ENCODE results near the gene LGMN. TPM values are rescaled to one million over a fixed set of nuclear protein-coding genes. Genes with fewer than 3 reads are reported as not detected.

The LGMN gene
- total and polyA plus RNA-seq, 9 of the 15 experiments (the other 6 are each of a cell fraction or from before 2014, with no cell fraction given), result 0.05 to 1.4 (median 0.43) TPM; not detected in 2

DNA sequence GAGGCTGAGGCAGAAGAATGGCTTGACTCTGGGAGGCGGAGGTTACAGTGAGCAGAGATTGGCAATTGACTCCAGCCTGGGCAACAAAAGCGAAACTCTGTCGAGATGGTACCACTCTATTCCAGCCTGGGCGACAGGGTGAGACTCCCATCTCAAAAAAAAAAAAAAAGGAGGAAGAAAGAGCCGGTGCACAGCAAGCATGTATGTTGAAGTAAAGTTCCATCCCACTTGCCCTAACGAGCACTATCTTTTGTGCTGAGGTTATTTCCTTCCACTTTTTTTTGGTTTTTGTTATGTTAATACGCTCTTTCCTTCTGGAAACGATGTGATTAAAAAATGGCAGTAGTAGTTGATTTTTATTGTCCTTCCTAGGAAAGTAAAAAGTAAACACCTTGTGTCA, 26.1 kb upstream of the LGMN start (continued):
- TF ChIP-seq ZC3H11A (IDR thresholded peaks at IDR 0.05; ENCODE audit: low read depth, low read length) (no peak), ZNF324 (CRISPR knock-in tag; IDR thresholded peaks at IDR 0.05) (no peak), HDAC6 (IDR thresholded peaks at IDR 0.05; ENCODE audit: low read depth, low read length) (no peak), ZNF197 (CRISPR knock-in tag; IDR thresholded peaks at IDR 0.05; ENCODE audit: low read depth) (no peak), FOXA3 (CRISPR knock-in tag; conservative IDR thresholded peaks at IDR 0.05 in 1 of 2, IDR thresholded peaks at IDR 0.05 in 1 of 2) (no peak), HMG20B (CRISPR knock-in tag; IDR thresholded peaks at IDR 0.05) (no peak)
- TF ChIP-seq, protein P1, sequence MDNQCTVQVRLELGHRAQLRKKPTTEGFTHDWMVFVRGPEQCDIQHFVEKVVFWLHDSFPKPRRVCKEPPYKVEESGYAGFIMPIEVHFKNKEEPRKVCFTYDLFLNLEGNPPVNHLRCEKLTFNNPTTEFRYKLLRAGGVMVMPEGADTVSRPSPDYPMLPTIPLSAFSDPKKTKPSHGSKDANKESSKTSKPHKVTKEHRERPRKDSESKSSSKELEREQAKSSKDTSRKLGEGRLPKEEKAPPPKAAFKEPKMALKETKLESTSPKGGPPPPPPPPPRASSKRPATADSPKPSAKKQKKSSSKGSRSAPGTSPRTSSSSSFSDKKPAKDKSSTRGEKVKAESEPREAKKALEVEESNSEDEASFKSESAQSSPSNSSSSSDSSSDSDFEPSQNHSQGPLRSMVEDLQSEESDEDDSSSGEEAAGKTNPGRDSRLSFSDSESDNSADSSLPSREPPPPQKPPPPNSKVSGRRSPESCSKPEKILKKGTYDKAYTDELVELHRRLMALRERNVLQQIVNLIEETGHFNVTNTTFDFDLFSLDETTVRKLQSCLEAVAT (IDR thresholded peaks at IDR 0.05), result no peak
- TF ChIP-seq, protein P2, sequence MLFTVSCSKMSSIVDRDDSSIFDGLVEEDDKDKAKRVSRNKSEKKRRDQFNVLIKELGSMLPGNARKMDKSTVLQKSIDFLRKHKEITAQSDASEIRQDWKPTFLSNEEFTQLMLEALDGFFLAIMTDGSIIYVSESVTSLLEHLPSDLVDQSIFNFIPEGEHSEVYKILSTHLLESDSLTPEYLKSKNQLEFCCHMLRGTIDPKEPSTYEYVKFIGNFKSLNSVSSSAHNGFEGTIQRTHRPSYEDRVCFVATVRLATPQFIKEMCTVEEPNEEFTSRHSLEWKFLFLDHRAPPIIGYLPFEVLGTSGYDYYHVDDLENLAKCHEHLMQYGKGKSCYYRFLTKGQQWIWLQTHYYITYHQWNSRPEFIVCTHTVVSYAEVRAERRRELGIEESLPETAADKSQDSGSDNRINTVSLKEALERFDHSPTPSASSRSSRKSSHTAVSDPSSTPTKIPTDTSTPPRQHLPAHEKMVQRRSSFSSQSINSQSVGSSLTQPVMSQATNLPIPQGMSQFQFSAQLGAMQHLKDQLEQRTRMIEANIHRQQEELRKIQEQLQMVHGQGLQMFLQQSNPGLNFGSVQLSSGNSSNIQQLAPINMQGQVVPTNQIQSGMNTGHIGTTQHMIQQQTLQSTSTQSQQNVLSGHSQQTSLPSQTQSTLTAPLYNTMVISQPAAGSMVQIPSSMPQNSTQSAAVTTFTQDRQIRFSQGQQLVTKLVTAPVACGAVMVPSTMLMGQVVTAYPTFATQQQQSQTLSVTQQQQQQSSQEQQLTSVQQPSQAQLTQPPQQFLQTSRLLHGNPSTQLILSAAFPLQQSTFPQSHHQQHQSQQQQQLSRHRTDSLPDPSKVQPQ (CRISPR knock-in tag; IDR thresholded peaks at IDR 0.05; ENCODE audit: borderline replicate concordance), result no peak
